ENCODE measurements around the gene WEE2.

- TF ChIP-seq POLR2A (IDR thresholded peaks at IDR 0.05; ENCODE audit: low read depth, low read length) = no peak
- no peak for TF ChIP-seq POLR2AphosphoS5 (IDR thresholded peaks at IDR 0.05; ENCODE audit: low read depth, low read length)
- no peak for TF ChIP-seq TAF1 (IDR thresholded peaks at IDR 0.05; ENCODE audit: borderline replicate concordance, low read depth, low read length)
Observed at GRCh38 chr7:141697211-141697871, 10.8 kb upstream of the WEE2 start.

Measured in GM12892 (cell line).